Stimulated activated CD4-positive, alpha-beta T cell treated with anti-CD3 and anti-CD28 coated beads, Interleukin-15, amount 100 ng/mL, for 48 hours (primary cell): ENCODE data around the gene PCDHA4.
A peak's percentile ranks its signal among the peaks of the same experiment; 100 is the strongest.
"Not testable (repeated sequence)": the region's sequence is repeated elsewhere in the genome, so short reads cannot be mapped to it uniquely, and the experiment has no call there.

Source experiments
- DNase-seq, 2 donors: peaks; one replicate each; pipeline ENCODE4 v3.0.0-alpha.2; 2020; ENCODE audit warnings: low read depth in 2 of 2

Gene PCDHA4

GRCh38 chr5:140821375-140822280 is 14.8 kb downstream of the PCDHA4 start, which contains the start of gene PCDHA5:
PCDHA5 (plus strand) TSS chr5:140821613.
- peak in 1 of 2 donors; percentile 16 for DNase-seq

GRCh38 chr5:140822281-140822629 is 15.4 kb downstream of the PCDHA4 start:
- no peak for DNase-seq

- DNase-seq = not testable (repeated sequence)
Measured at GRCh38 chr5:140822969-140823368, 16.1 kb downstream of the PCDHA4 start.

DNA sequence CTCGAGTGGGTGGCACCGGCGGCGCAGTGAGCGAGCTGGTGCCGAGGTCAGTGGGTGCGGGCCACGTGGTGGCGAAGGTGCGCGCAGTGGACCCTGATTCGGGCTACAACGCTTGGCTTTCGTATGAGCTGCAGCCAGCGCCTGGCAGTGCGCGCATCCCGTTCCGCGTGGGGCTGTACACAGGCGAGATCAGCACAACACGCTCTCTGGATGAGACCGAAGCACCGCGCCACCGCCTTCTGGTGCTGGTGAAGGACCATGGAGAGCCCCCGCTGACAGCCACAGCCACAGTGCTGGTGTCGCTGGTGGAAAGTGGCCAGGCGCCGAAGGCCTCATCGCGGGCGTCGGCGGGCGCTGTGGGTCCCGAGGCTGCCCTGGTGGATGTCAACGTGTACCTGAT is 16.6 kb downstream of the PCDHA4 start:
- no peak for DNase-seq

GRCh38 chr5:140827704-140828361 is 21.0 kb downstream of the PCDHA4 start, which contains the start of gene PCDHA6:
PCDHA6 (plus strand) TSS chr5:140827960; CDS start chr5:140828092, 132 bp downstream.
- DNase-seq = no peak

DNA sequence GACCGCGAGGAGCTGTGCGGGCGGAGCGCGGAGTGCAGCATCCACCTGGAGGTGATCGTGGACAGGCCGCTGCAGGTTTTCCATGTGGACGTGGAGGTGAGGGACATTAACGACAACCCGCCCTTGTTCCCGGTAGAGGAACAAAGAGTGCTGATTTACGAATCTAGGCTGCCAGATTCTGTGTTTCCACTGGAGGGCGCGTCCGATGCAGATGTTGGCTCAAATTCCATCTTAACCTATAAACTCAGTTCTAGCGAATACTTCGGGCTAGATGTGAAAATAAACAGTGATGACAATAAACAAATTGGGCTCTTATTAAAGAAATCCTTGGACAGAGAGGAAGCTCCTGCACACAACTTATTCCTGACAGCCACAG is 21.5 kb downstream of the PCDHA4 start:
- no peak for DNase-seq

DNA sequence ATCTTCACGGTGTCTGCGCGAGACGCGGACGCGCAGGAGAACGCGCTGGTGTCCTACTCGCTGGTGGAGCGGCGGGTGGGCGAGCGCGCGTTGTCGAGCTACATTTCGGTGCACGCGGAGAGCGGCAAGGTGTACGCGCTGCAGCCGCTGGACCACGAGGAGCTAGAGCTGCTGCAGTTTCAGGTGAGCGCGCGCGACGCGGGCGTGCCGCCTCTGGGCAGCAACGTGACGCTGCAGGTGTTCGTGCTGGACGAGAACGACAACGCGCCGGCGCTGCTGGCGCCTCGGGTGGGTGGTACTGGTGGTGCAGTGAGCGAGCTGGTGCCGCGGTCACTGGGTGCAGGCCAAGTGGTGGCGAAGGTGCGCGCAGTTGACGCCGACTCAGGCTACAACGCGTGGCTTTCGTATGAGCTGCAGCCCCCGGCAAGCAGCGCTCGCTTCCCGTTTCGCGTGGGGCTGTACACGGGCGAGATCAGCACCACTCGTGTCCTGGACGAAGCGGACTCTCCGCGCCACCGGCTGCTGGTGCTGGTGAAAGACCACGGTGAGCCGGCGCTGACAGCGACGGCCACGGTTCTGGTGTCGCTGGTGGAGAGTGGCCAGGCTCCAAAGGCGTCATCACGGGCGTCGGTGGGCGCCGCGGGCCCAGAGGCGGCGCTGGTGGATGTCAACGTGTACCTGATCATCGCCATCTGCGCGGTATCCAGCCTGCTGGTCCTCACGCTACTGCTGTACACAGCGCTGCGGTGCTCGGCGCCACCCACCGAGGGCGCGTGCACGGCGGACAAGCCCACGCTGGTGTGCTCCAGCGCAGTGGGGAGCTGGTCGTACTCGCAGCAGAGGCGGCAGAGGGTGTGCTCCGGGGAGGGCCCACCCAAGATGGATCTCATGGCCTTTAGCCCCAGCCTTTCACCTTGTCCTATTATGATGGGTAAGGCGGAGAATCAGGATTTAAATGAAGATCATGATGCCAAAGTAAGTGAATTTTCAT is 22.9 kb downstream of the PCDHA4 start:
- not testable (repeated sequence) for DNase-seq

DNA sequence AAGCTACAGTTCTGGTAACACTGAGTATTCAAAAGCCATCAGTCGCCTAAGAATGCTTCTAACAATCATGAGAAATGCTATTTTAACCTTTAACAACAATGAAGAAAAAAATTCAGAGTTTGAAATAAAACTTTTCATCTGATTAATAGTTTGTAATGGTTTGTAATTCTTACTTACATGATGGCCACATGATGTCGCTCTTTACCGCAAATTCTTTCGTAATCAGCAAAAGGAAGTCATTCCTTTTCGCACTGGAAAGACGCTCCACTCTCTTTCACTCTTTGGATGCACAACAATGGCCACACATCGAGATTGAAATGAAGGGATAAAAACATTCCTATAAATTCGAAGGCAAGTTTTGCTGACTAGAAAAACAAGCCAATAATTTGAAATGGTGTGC is 27.1 kb downstream of the PCDHA4 start, which contains the start of gene PCDHA7:
TSS of gene PCDHA7 (plus strand) at position 277 of the 400 bp plus-strand sequence. CDS start at position 392, 115 bp downstream.
- no peak for DNase-seq

DNA sequence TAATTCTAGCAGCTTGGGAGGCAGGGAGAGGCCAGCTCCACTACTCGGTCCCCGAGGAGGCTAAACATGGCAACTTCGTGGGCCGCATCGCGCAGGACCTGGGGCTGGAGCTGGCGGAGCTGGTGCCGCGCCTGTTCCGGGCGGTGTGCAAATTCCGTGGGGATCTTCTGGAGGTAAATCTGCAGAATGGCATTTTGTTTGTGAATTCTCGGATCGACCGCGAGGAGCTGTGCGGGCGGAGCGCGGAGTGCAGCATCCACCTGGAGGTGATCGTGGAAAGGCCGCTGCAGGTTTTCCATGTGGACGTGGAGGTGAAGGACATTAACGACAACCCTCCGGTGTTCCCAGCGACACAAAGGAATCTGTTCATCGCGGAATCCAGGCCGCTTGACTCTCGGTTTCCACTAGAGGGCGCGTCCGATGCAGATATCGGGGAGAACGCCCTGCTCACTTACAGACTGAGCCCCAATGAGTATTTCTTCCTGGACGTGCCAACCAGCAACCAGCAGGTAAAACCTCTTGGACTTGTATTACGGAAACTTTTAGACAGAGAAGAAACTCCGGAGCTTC is 27.7 kb downstream of the PCDHA4 start:
- not testable (repeated sequence) for DNase-seq

- DNase-seq = no peak
Measured at GRCh38 chr5:140835622-140836510, 29.0 kb downstream of the PCDHA4 start.

DNA sequence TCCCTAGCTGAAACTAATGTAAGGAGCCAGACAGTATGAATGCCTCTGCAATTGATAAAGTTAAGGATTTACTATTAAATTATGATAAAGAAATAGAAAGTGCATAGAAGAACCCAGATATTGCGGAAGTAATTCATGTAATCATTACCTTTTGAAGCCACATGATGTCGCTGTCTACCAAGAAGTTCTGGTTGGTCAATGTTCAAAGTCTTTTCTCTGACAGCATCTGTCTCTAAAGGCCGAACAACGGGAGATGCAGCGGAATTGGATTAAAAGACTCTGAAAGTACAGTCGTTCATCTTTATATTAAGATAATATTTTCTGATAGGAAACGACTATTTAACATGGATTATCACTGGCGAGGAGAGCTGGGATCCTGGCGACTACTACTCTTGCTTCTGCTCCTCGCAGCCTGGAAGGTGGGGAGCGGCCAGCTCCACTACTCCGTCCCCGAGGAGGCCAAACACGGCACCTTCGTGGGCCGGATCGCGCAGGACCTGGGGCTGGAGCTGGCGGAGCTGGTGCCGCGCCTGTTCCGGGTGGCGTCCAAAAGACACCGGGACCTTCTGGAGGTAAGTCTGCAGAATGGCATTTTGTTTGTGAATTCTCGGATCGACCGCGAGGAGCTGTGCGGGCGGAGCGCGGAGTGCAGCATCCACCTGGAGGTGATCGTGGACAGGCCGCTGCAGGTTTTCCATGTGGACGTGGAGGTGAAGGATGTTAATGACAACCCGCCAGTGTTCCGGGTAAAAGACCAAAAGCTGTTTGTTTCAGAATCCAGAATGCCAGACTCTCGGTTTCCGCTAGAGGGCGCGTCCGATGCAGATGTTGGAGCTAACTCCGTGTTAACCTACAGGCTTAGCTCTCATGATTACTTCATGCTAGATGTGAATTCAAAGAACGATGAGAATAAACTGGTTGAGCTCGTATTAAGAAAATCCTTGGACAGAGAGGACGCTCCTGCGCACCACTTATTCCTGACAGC is 34.4 kb downstream of the PCDHA4 start, which contains the start of gene PCDHA8:
TSS of gene PCDHA8 (plus strand) at position 210 of the 985 bp plus-strand sequence. CDS start at position 345, 135 bp downstream.
- no peak for DNase-seq

- no peak for DNase-seq
Measured at GRCh38 chr5:140842798-140843733, 36.2 kb downstream of the PCDHA4 start.

- DNase-seq = not testable (repeated sequence)
Measured at GRCh38 chr5:140848139-140849102, 41.6 kb downstream of the PCDHA4 start, which contains the start of gene PCDHA9. PCDHA9 (plus strand) TSS chr5:140848382; CDS start chr5:140848496, 114 bp downstream.

- not testable (repeated sequence) for DNase-seq
Measured at GRCh38 chr5:140849831-140850634, 43.2 kb downstream of the PCDHA4 start.
